T-helper 22 cell (primary cell): ENCODE results near the gene ADCY2.

Experiments used
- DNase-seq: peaks from one replicate; pipeline ENCODE4 v3.0.0-alpha.2; 2020; ENCODE audit warnings: low read depth

Gene ADCY2

GRCh38 chr5:7515284-7515914 lies 119.5 kb downstream of the ADCY2 start:
- DNase-seq: no peak

- no peak for DNase-seq
These were observed 120.3 kb downstream of the ADCY2 start for GRCh38 chr5:7516253-7516652.

- no peak for DNase-seq
These were observed 121.1 kb downstream of the ADCY2 start for GRCh38 chr5:7517006-7517405.

GRCh38 chr5:7518947-7519560 lies 123.1 kb downstream of the ADCY2 start:
- no peak for DNase-seq

- no peak for DNase-seq
These were observed 123.6 kb downstream of the ADCY2 start for GRCh38 chr5:7519564-7519963.

GRCh38 chr5:7529880-7530279 lies 133.9 kb downstream of the ADCY2 start:
- no peak for DNase-seq

GRCh38 chr5:7533941-7534340 lies 138.0 kb downstream of the ADCY2 start:
- DNase-seq: no peak

- DNase-seq: no peak
These were observed 138.6 kb downstream of the ADCY2 start for GRCh38 chr5:7534505-7534904.

GRCh38 chr5:7537573-7537972 lies 141.6 kb downstream of the ADCY2 start:
- no peak for DNase-seq

GRCh38 chr5:7539571-7539970 lies 143.6 kb downstream of the ADCY2 start:
- DNase-seq: no peak

- no peak for DNase-seq
These were observed 145.0 kb downstream of the ADCY2 start for GRCh38 chr5:7540736-7541485.

- DNase-seq: no peak
These were observed 146.0 kb downstream of the ADCY2 start for GRCh38 chr5:7541898-7542297.

- no peak for DNase-seq
These were observed 150.6 kb downstream of the ADCY2 start for GRCh38 chr5:7546555-7546954.

- no peak for DNase-seq
These were observed 152.7 kb downstream of the ADCY2 start for GRCh38 chr5:7548596-7548995.

GRCh38 chr5:7565559-7565958 lies 169.6 kb downstream of the ADCY2 start:
- DNase-seq: no peak

GRCh38 chr5:7576023-7576715 lies 180.2 kb downstream of the ADCY2 start:
- no peak for DNase-seq

- no peak for DNase-seq
These were observed 181.4 kb downstream of the ADCY2 start for GRCh38 chr5:7577381-7577780.

- no peak for DNase-seq
These were observed 182.1 kb downstream of the ADCY2 start for GRCh38 chr5:7578071-7578470.

- DNase-seq: no peak
These were observed 188.8 kb downstream of the ADCY2 start for GRCh38 chr5:7584749-7585148.

GRCh38 chr5:7585807-7586206 lies 189.9 kb downstream of the ADCY2 start:
- DNase-seq: no peak

- no peak for DNase-seq
These were observed 190.5 kb downstream of the ADCY2 start for GRCh38 chr5:7586480-7586879.

- DNase-seq: no peak
These were observed 193.9 kb downstream of the ADCY2 start for GRCh38 chr5:7589800-7590199.

GRCh38 chr5:7592910-7593309 lies 197.0 kb downstream of the ADCY2 start:
- no peak for DNase-seq
